ENCODE data around the gene HIC1. TPM values are rescaled to one million over a fixed set of nuclear protein-coding genes. Genes with fewer than 3 reads are reported as not detected.

HIC1 gene
- total and polyA plus RNA-seq, 2 experiments from 2014 or later: 0.17 to 0.26 TPM

- TF ChIP-seq CTCF (conservative IDR thresholded peaks at IDR 0.05; ENCODE audit: low read depth in 2 of 2): no peak
Observed at GRCh38 chr17:2083613-2084035, 28.7 kb downstream of the HIC1 start (continued).

- H3K27ac ChIP-seq (ENCODE audit: low read depth): no peak overlapping the region
- no peak for ATAC-seq
- H4K20me1 ChIP-seq (replicated peaks; ENCODE audit: insufficient read depth): no peaks in the 10 kb centered on the region
- TF ChIP-seq ZNF114 (CRISPR knock-in tag; IDR thresholded peaks at IDR 0.05) (no peak), REST (IDR thresholded peaks at IDR 0.05; ENCODE audit: unreplicated experiment) (no peak), ZNF462 (CRISPR knock-in tag; IDR thresholded peaks at IDR 0.05) (no peak), CTCF (conservative IDR thresholded peaks at IDR 0.05; ENCODE audit: low read depth in 2 of 2) (no peak), JUNB (IDR thresholded peaks at IDR 0.05; ENCODE audit: unreplicated experiment) (no peak), CREB1 (CRISPR knock-in tag; IDR thresholded peaks at IDR 0.05; ENCODE audit: low read depth) (no peak), NANOG (IDR thresholded peaks at IDR 0.05; ENCODE audit: borderline replicate concordance) (no peak), ETS1 (IDR thresholded peaks at IDR 0.05) (no peak)
Observed at GRCh38 chr17:2084036-2084765, 29.3 kb downstream of the HIC1 start.

More at GRCh38 chr17:2084036-2084765, 29.3 kb downstream of the HIC1 start:
- Mint-ChIP-seq H3K4me1 (peaks cover 17% of the 10 kb centered on the region), H3K36me3 (ENCODE audit: low read depth) (peaks cover 4% of the 10 kb centered on the region; the same call in 2 of the 3 replicates), H3K9me3 (no peaks in the 10 kb centered on the region), H3K27me3 (ENCODE audit: insufficient read depth, low read depth, poor library complexity) (peaks cover 6% of the 10 kb centered on the region), H3K27ac (no peak overlapping the region), H3K4me3 (no peak overlapping the region)
- H3K4me2 ChIP-seq: no peak overlapping the region
- no peaks in the 10 kb centered on the region for H3K79me2 ChIP-seq (replicated peaks; ENCODE audit: insufficient read depth)
- no peaks in the 10 kb centered on the region for H3F3A ChIP-seq (replicated peaks; ENCODE audit: low read depth)
- H3K27me3 ChIP-seq (ENCODE audit: insufficient read depth): no peaks in the 10 kb centered on the region
- no peaks in the 10 kb centered on the region for H3K4me1 ChIP-seq (ENCODE audit: insufficient read depth)
- H3K9me2 ChIP-seq (ENCODE audit: insufficient read depth): no peaks in the 10 kb centered on the region
- H3K4me3 ChIP-seq: no peak overlapping the region
- no peak for DNase-seq (ENCODE audit: low spot score)
- no peak overlapping the region for H2AFZ ChIP-seq
- no peaks in the 10 kb centered on the region for H3K36me3 ChIP-seq (ENCODE audit: insufficient read depth)

Data from GM23338 (cell line).